Measurements from ENCODE around the gene CAMK2N1. TPM values are rescaled to one million over a fixed set of nuclear protein-coding genes. Genes with fewer than 3 reads are reported as not detected.

Gene CAMK2N1
- total and polyA plus RNA-seq, 2 of the 8 experiments (the other 6 are each of a cell fraction or from before 2014, with no cell fraction given), result 2.3 to 5.6 TPM

- no peak overlapping the region for H2BK5ac ChIP-seq (ENCODE audit: low read depth, low read length)
- no peak overlapping the region; a peak in 1 of 8 replicates for H3K4me3 ChIP-seq (ENCODE audit: extremely low read depth in 1 of 4, insufficient read depth in 2 of 4, low read depth in 3 of 4, low read length in 4 of 4)
- H2AFZ ChIP-seq (ENCODE audit: low read length), result no peak overlapping the region
- H3K4ac ChIP-seq (replicated peaks; ENCODE audit: insufficient read length, low read depth, low read length), result no peak overlapping the region
- H3K14ac ChIP-seq (ENCODE audit: insufficient read length), result no peak overlapping the region
- no peak for TF ChIP-seq E2F6 (IDR thresholded peaks at IDR 0.05)
- no peak overlapping the region for H2BK120ac ChIP-seq (replicated peaks; ENCODE audit: low read depth, low read length)
- H3K36me3 ChIP-seq (ENCODE audit: control insufficient read depth in 2 of 4, insufficient read depth in 4 of 4, low read length in 3 of 4), result no peaks in the 10 kb centered on the region
- H3K56ac ChIP-seq (replicated peaks; ENCODE audit: insufficient read length, low read depth, low read length), result no peak overlapping the region
- ChIA-PET CTCF (ENCODE audit: partially characterized antibody) (no interaction called here), POLR2A (ENCODE audit: partially characterized antibody) (interaction anchor here (1.0 kb wide), 1 partner anchor 10 kb away, joined by 4 read pairs; no protein-coding TSS in a partner anchor)
- H3K9me3 ChIP-seq (ENCODE audit: insufficient read depth in 2 of 2, low read depth in 1 of 2, low read length in 1 of 2), result no peaks in the 10 kb centered on the region
- peak overlapping the region; percentile 72; the same call in 1 of the 2 replicates for H2BK15ac ChIP-seq (ENCODE audit: low read length)
- H3K79me2 ChIP-seq (ENCODE audit: control insufficient read depth in 1 of 2, insufficient read depth in 2 of 2, low read length in 2 of 2), result no peaks in the 10 kb centered on the region
- H3K4me1 ChIP-seq (replicated peaks in 1 of 4; ENCODE audit: control insufficient read depth in 3 of 4, insufficient read depth in 4 of 4, low read length in 3 of 4), result peaks cover 12 to 24% (median 17%) of the 10 kb centered on the region in 4 experiments; a peak in 6 of 7 replicates
- no peak for FAIRE-seq
- no peak overlapping the region for H2BK20ac ChIP-seq (ENCODE audit: low read length)
- no peak overlapping the region; the same call in 1 of the 2 replicates for H2AK5ac ChIP-seq (ENCODE audit: low read depth, low read length)
- H3K23ac ChIP-seq (ENCODE audit: insufficient read length), result no peak overlapping the region
- DNase-seq (ENCODE audit: low read depth in 1 of 2, low spot score in 2 of 2), result no peak
- peak overlapping the region; percentile 81; the same call in 1 of the 2 replicates for H2BK12ac ChIP-seq (ENCODE audit: low read depth, low read length)
- no peak overlapping the region for H4K8ac ChIP-seq (ENCODE audit: extremely low read depth, insufficient read depth, low read length)
- H4K5ac ChIP-seq (ENCODE audit: insufficient read length, low read depth, low read length), result no peak overlapping the region
- no peak overlapping the region for H4K91ac ChIP-seq (replicated peaks; ENCODE audit: insufficient read length, low read length)
- no peaks in the 10 kb centered on the region for H3K79me1 ChIP-seq (ENCODE audit: low read depth, low read length)
- 81% methylated on average over 10 of the region's 10 CpGs; no CpG with 5 or more reads in 1 of the 2 experiments for WGBS, 2 experiments (ENCODE audit: extremely low coverage in 1 of 2, insufficient coverage in 1 of 2, insufficient read length in 1 of 2, insufficient replicate concordance in 2 of 2, low coverage in 1 of 2, low lambda C conversion rate in 2 of 2, missing lambda C conversion rate in 1 of 2)
- peaks cover 5% of the 10 kb centered on the region; the same call in 1 of the 2 replicates for H3K23me2 ChIP-seq (ENCODE audit: low read depth, low read length)
- H3K27me3 ChIP-seq (replicated peaks in 1 of 4; ENCODE audit: control insufficient read depth in 3 of 4, extremely low read depth in 1 of 4, insufficient read depth in 3 of 4, low read length in 3 of 4), result peaks cover 0 to 14% (median 11%) of the 10 kb centered on the region in 4 experiments; a peak in 6 of 7 replicates
- H3K9ac ChIP-seq (replicated peaks in 1 of 4; ENCODE audit: extremely low read depth in 1 of 4, low read depth in 3 of 4, low read length in 3 of 4), result no peak overlapping the region
- H4K20me1 ChIP-seq (replicated peaks in 1 of 2; ENCODE audit: control insufficient read depth in 1 of 2, insufficient read depth in 2 of 2, low read length in 2 of 2), result peaks cover 0 to 3% of the 10 kb centered on the region in 2 experiments
- peak overlapping the region in 1 of 2 experiments; percentile 60; a peak in 2 of 4 replicates for H3K4me2 ChIP-seq (ENCODE audit: insufficient read depth in 1 of 2, low read depth in 2 of 2, low read length in 2 of 2)
- H3K27ac ChIP-seq (ENCODE audit: low read depth, low read length), result no peak overlapping the region
- peak overlapping the region; percentile 24 for H3K18ac ChIP-seq (ENCODE audit: extremely low read depth, low read length)
Measured at GRCh38 chr1:20477348-20478056, 8.5 kb downstream of the CAMK2N1 start.

Data from H1 (cell line).